ENCODE data around the gene SRRM2. TPM values are rescaled to one million over a fixed set of nuclear protein-coding genes. Genes with fewer than 3 reads are reported as not detected.

The SRRM2 gene
- total and polyA plus RNA-seq, 9 donors: 103 to 610 (median 507) TPM

GRCh38 chr16:2806286-2806685 lies 53.8 kb downstream of the SRRM2 start:
- WGBS (ENCODE audit: insufficient coverage): 81% methylated on average over 4 of the region's 5 CpGs
- Histone ChIP-seq H3K9me3 (replicated peaks; ENCODE audit: control insufficient read depth, low read depth, low read length) (peaks cover 9% of the 10 kb centered on the region), H3K4me3 (ENCODE audit: low read length) (no peak overlapping the region), H3K27me3 (ENCODE audit: control insufficient read depth, insufficient read depth, low read length) (peaks cover 15% of the 10 kb centered on the region), H3K27ac (ENCODE audit: low read length) (no peak overlapping the region), H3K36me3 (ENCODE audit: control insufficient read depth, insufficient read depth, low read length) (no peaks in the 10 kb centered on the region), H3K4me1 (ENCODE audit: control insufficient read depth, insufficient read depth, low read length) (no peaks in the 10 kb centered on the region)
- no peak for DNase-seq

GRCh38 chr16:2808181-2808580 lies 55.7 kb downstream of the SRRM2 start:
- no peaks in the 10 kb centered on the region for H3K36me3 ChIP-seq (ENCODE audit: control insufficient read depth, insufficient read depth, low read length)
- no peak for DNase-seq
- H3K4me3 ChIP-seq (ENCODE audit: low read length): no peak overlapping the region
- 89% methylated on average over 4 of the region's 7 CpGs for WGBS (ENCODE audit: insufficient coverage)
- peaks cover 4% of the 10 kb centered on the region for H3K4me1 ChIP-seq (ENCODE audit: control insufficient read depth, insufficient read depth, low read length)
- no peak overlapping the region for H3K27ac ChIP-seq (ENCODE audit: low read length)
- peaks cover 9% of the 10 kb centered on the region for H3K9me3 ChIP-seq (replicated peaks; ENCODE audit: control insufficient read depth, low read depth, low read length)
- H3K27me3 ChIP-seq (ENCODE audit: control insufficient read depth, insufficient read depth, low read length): peaks cover 15% of the 10 kb centered on the region

GRCh38 chr16:2809149-2809760 lies 56.8 kb downstream of the SRRM2 start:
- Histone ChIP-seq H3K27me3 (ENCODE audit: control insufficient read depth, insufficient read depth, low read length) (peaks cover 15% of the 10 kb centered on the region), H3K36me3 (ENCODE audit: control insufficient read depth, insufficient read depth, low read length) (no peaks in the 10 kb centered on the region), H3K4me3 (ENCODE audit: low read length) (no peak overlapping the region), H3K4me1 (ENCODE audit: control insufficient read depth, insufficient read depth, low read length) (peaks cover 4% of the 10 kb centered on the region), H3K27ac (ENCODE audit: low read length) (no peak overlapping the region), H3K9me3 (replicated peaks; ENCODE audit: control insufficient read depth, low read depth, low read length) (peaks cover 3% of the 10 kb centered on the region)
- no peak for DNase-seq
- no CpG with 5 or more reads among the region's 3 CpGs for WGBS (ENCODE audit: insufficient coverage)

- Histone ChIP-seq H3K4me3 (ENCODE audit: low read length) (no peak overlapping the region), H3K36me3 (ENCODE audit: control insufficient read depth, insufficient read depth, low read length) (no peaks in the 10 kb centered on the region), H3K4me1 (ENCODE audit: control insufficient read depth, insufficient read depth, low read length) (peaks cover 4% of the 10 kb centered on the region), H3K27me3 (ENCODE audit: control insufficient read depth, insufficient read depth, low read length) (peaks cover 13% of the 10 kb centered on the region), H3K9me3 (replicated peaks; ENCODE audit: control insufficient read depth, low read depth, low read length) (no peaks in the 10 kb centered on the region), H3K27ac (ENCODE audit: low read length) (no peak overlapping the region)
- no peak for DNase-seq
- WGBS (ENCODE audit: insufficient coverage): 85% methylated on average over 6 of the region's 6 CpGs
These were observed 58.2 kb downstream of the SRRM2 start for GRCh38 chr16:2810651-2811050.

GRCh38 chr16:2811703-2812471 lies 59.4 kb downstream of the SRRM2 start:
- Histone ChIP-seq H3K27ac (ENCODE audit: low read length) (no peak overlapping the region), H3K27me3 (ENCODE audit: control insufficient read depth, insufficient read depth, low read length) (peaks cover 11% of the 10 kb centered on the region)
- no peak for DNase-seq

GRCh38 chr16:2813771-2814221 lies 61.4 kb downstream of the SRRM2 start:
- WGBS (ENCODE audit: insufficient coverage): 57% methylated on average over 6 of the region's 7 CpGs
- no peak overlapping the region for H3K4me3 ChIP-seq (ENCODE audit: low read length)
- H3K27me3 ChIP-seq (ENCODE audit: control insufficient read depth, insufficient read depth, low read length): peaks cover 11% of the 10 kb centered on the region
- no peak for DNase-seq
- peaks cover 4% of the 10 kb centered on the region for H3K4me1 ChIP-seq (ENCODE audit: control insufficient read depth, insufficient read depth, low read length)
- no peak overlapping the region for H3K27ac ChIP-seq (ENCODE audit: low read length)
- H3K36me3 ChIP-seq (ENCODE audit: control insufficient read depth, insufficient read depth, low read length): no peaks in the 10 kb centered on the region
- H3K9me3 ChIP-seq (replicated peaks; ENCODE audit: control insufficient read depth, low read depth, low read length): no peaks in the 10 kb centered on the region

More at GRCh38 chr16:2811703-2812471, 59.4 kb downstream of the SRRM2 start:
- Histone ChIP-seq H3K4me3 (ENCODE audit: low read length) (no peak overlapping the region), H3K4me1 (ENCODE audit: control insufficient read depth, insufficient read depth, low read length) (peaks cover 4% of the 10 kb centered on the region), H3K9me3 (replicated peaks; ENCODE audit: control insufficient read depth, low read depth, low read length) (no peaks in the 10 kb centered on the region), H3K36me3 (ENCODE audit: control insufficient read depth, insufficient read depth, low read length) (no peaks in the 10 kb centered on the region)
- 59% methylated on average over 14 of the region's 15 CpGs for WGBS (ENCODE audit: insufficient coverage)

GRCh38 chr16:2814551-2815298 lies 62.3 kb downstream of the SRRM2 start:
- H3K4me1 ChIP-seq (ENCODE audit: control insufficient read depth, insufficient read depth, low read length): peaks cover 4% of the 10 kb centered on the region
- no peaks in the 10 kb centered on the region for H3K36me3 ChIP-seq (ENCODE audit: control insufficient read depth, insufficient read depth, low read length)
- H3K4me3 ChIP-seq (ENCODE audit: low read length): no peak overlapping the region
- peaks cover 12% of the 10 kb centered on the region for H3K27me3 ChIP-seq (ENCODE audit: control insufficient read depth, insufficient read depth, low read length)
- no peak for DNase-seq
- H3K27ac ChIP-seq (ENCODE audit: low read length): no peak overlapping the region
- 74% methylated on average over 14 of the region's 20 CpGs for WGBS (ENCODE audit: insufficient coverage)
- H3K9me3 ChIP-seq (replicated peaks; ENCODE audit: control insufficient read depth, low read depth, low read length): no peaks in the 10 kb centered on the region

GRCh38 chr16:2815299-2815771 lies 62.9 kb downstream of the SRRM2 start:
- Histone ChIP-seq H3K27me3 (ENCODE audit: control insufficient read depth, insufficient read depth, low read length) (peaks cover 15% of the 10 kb centered on the region), H3K36me3 (ENCODE audit: control insufficient read depth, insufficient read depth, low read length) (no peaks in the 10 kb centered on the region), H3K4me3 (ENCODE audit: low read length) (no peak overlapping the region), H3K9me3 (replicated peaks; ENCODE audit: control insufficient read depth, low read depth, low read length) (no peaks in the 10 kb centered on the region), H3K4me1 (ENCODE audit: control insufficient read depth, insufficient read depth, low read length) (peaks cover 4% of the 10 kb centered on the region), H3K27ac (ENCODE audit: low read length) (no peak overlapping the region)
- DNase-seq: no peak
- WGBS (ENCODE audit: insufficient coverage): 72% methylated on average over 7 of the region's 10 CpGs

GRCh38 chr16:2816751-2817339 lies 64.4 kb downstream of the SRRM2 start, which contains the start of gene PRSS21:
Gene PRSS21 (plus strand): TSS chr16:2817237. CDS start chr16:2817269, 32 bp downstream.
- Histone ChIP-seq H3K27ac (ENCODE audit: low read length) (no peak within 1 kb of the TSS), H3K36me3 (ENCODE audit: control insufficient read depth, insufficient read depth, low read length) (no peaks in the 10 kb centered on the region), H3K4me3 (ENCODE audit: low read length) (no peak within 1 kb of the TSS), H3K9me3 (replicated peaks; ENCODE audit: control insufficient read depth, low read depth, low read length) (no peaks in the 10 kb centered on the region), H3K4me1 (ENCODE audit: control insufficient read depth, insufficient read depth, low read length) (peaks cover 2% of the 10 kb centered on the region), H3K27me3 (ENCODE audit: control insufficient read depth, insufficient read depth, low read length) (peaks cover 17% of the 10 kb centered on the region)
- DNase-seq: no peak
- 57% methylated on average over 26 of the region's 28 CpGs for WGBS (ENCODE audit: insufficient coverage)
